Tibial artery (tissue), 4 donors: ENCODE results near the gene GIT1.

ENCODE experiments used
- DNase-seq, 2 donors: peaks; one replicate each; pipeline ENCODE4 v3.0.0-alpha.2; 2019
- H3K27ac ChIP-seq, 2 donors: fragments of 200-600 bp; sonication (generic) in 1 of 2; 1 replicate in 1 of 2; 2 replicates in 1 of 2; pipeline ENCODE4 v1.5.1; 2018 to 2019; ENCODE audit warnings: mild to moderate bottlenecking in 1 of 2
- H3K27me3 ChIP-seq, 2 donors: fragments of 200-600 bp; sonication (generic) in 1 of 2; one replicate each; pipeline versions ENCODE4 v1.5.1 to v1.6.0; 2016 to 2019
- H3K36me3 ChIP-seq, 3 donors: fragments of 200-600 bp; sonication (generic) in 2 of 3; one replicate each; pipeline ENCODE4 v1.5.1; 2016 to 2019; ENCODE audit warnings: mild to moderate bottlenecking in 2 of 3
- H3K4me1 ChIP-seq, 4 donors: fragments of 200-600 bp; sonication (generic) in 2 of 4; 1 replicate in 3 of 4; 2 replicates in 1 of 4; pipeline ENCODE4 v1.5.1; 2016 to 2019
- H3K4me3 ChIP-seq, 2 donors: fragments of 200-600 bp; sonication (generic) in 1 of 2; 1 replicate in 1 of 2; 2 replicates in 1 of 2; pipeline ENCODE4 v1.5.1; 2018 to 2019; ENCODE audit warnings: mild to moderate bottlenecking in 2 of 2
- H3K9me3 ChIP-seq, 3 donors: fragments of 200-600 bp; sonication (generic) in 1 of 3; one replicate each; pipeline ENCODE4 v1.5.1; 2016 to 2019
- CTCF ChIP-seq, 2 experiments: fragments of 200-600 bp in 1 of 2; fragments of 450-650 bp in 1 of 2; IDR thresholded peaks; one replicate each; pipeline ENCODE4 v1.5.1; 2017 to 2019; ENCODE audit warnings: antibody characterized with exemption in 2 of 2, mild to moderate bottlenecking in 1 of 2, moderate library complexity in 1 of 2
- intact Hi-C: fragments of 100-400 bp; cut with DNase I; formaldehyde crosslinking; loops from one replicate; pipeline ENCODE4 v1.15.0; 2023; ENCODE audit warnings: low total_unique reads

The GIT1 gene

DNA sequence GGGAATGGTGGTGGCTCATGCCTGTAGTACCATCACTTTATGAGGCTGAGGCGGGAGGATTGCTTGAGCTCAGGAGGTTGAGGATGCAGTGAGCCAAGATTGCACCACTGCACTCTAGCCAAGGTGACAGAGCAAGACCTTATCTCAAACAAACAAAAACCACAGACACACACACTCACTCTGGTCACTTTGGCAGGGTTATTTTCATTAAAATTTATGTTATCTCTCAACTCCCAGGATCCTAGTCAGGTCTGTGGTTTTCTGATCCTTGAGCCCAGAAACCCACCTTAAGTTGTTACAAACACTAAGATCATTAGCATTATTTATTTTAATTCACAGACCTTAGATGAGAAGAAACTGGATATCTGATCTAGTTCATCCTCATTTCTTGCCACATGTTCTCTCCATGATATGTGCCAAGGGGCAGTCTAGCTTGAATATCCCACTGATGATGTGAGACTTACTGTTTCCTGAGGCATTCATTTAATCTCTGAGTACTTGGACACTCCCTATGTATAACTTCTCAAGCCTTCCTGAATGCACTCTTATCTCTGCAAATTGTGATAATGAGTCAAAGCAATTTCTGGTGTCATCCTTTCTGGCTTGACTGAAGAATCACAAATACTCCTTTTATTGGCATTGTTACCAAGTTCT lies 32.2 kb downstream of the GIT1 start:
- H3K36me3 ChIP-seq = peaks cover 0 to 11% (median 0%) of the 10 kb centered on the region in 3 donors
- no peaks in the 10 kb centered on the region for H3K27me3 ChIP-seq
- H3K4me1 ChIP-seq = no peaks in the 10 kb centered on the region
- no peak overlapping the region for H3K4me3 ChIP-seq
- no peak for TF ChIP-seq CTCF (IDR thresholded peaks at IDR 0.05)
- no peak for DNase-seq
- H3K9me3 ChIP-seq = no peaks in the 10 kb centered on the region
- H3K27ac ChIP-seq = no peak overlapping the region
- intact Hi-C loops = no loop called here

DNA sequence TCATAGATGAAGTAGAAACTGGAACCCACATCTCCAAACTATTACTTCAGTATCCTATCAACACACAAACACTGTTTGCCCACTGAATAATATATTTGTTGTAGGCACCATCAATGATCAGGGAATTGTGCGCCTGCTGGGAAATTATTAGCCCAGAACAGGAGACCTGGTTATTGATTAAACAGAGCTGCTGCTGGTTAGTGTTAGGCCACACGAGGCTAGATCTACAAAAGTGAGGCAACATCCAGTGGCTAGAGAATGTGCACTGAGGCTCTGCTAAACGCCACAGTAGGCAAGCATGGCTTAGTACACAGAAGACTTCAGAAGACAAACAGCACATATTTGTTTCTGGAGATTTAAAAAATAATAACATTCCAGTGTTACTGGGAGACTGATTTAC lies 33.6 kb downstream of the GIT1 start:
- intact Hi-C loops = no loop called here
- no peak overlapping the region for H3K27ac ChIP-seq
- H3K9me3 ChIP-seq = no peaks in the 10 kb centered on the region
- no peaks in the 10 kb centered on the region for H3K27me3 ChIP-seq
- TF ChIP-seq CTCF (IDR thresholded peaks at IDR 0.05) = no peak
- H3K4me3 ChIP-seq = no peak overlapping the region
- H3K36me3 ChIP-seq = no peaks in the 10 kb centered on the region
- DNase-seq = no peak
- H3K4me1 ChIP-seq = no peaks in the 10 kb centered on the region

DNA sequence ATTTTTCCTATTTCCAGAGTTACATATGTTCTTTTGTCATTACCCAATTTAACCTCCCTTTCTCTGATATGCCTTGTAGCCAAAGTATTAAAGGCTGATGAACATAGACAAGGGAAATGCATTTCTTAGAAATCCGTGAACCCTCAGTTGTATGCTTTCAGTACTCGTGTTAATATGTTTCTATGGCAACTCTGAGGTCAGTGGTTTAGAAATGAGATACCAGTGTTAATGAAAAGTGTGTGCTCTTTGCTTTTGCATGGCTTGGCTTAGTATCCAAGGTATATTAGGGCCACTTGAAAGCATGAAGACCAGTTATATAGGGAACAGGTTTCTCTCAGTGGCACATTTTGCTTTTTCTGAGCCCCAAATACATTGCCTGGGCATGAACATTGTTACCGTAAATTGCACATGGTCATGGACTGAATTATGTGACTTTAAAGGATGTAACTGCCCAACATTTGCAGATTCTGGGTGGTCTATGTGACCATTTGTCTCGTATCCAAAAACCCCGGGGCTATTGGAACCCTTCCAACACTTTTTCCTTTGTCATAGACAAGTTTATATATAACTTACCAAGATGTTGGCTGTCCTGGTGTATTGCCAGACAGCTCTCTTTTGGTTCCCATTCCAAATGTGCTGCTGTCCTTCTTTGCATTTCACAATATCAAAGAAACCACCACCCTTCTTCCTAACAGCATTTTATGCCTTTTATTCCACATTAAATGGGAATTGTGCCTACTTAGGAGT lies 40.1 kb downstream of the GIT1 start:
- TF ChIP-seq CTCF (IDR thresholded peaks at IDR 0.05) = no peak
- H3K9me3 ChIP-seq = no peaks in the 10 kb centered on the region
- H3K4me1 ChIP-seq = no peaks in the 10 kb centered on the region
- intact Hi-C loops = no loop called here
- DNase-seq = no peak
- no peak overlapping the region for H3K4me3 ChIP-seq
- peaks cover 0 to 10% (median under 1%) of the 10 kb centered on the region in 3 donors for H3K36me3 ChIP-seq
- no peak overlapping the region for H3K27ac ChIP-seq
- H3K27me3 ChIP-seq = no peaks in the 10 kb centered on the region

- no peaks in the 10 kb centered on the region for H3K9me3 ChIP-seq
- no peaks in the 10 kb centered on the region for H3K27me3 ChIP-seq
- DNase-seq = no peak
- intact Hi-C loops = no loop called here
- H3K4me1 ChIP-seq = no peaks in the 10 kb centered on the region
- TF ChIP-seq CTCF (IDR thresholded peaks at IDR 0.05) = no peak
- H3K27ac ChIP-seq = no peak overlapping the region
- H3K4me3 ChIP-seq = no peak overlapping the region
- H3K36me3 ChIP-seq = peaks cover 14 to 34% (median 26%) of the 10 kb centered on the region in 3 donors
These were observed 42.6 kb downstream of the GIT1 start for GRCh38 chr17:29546830-29547229.

DNA sequence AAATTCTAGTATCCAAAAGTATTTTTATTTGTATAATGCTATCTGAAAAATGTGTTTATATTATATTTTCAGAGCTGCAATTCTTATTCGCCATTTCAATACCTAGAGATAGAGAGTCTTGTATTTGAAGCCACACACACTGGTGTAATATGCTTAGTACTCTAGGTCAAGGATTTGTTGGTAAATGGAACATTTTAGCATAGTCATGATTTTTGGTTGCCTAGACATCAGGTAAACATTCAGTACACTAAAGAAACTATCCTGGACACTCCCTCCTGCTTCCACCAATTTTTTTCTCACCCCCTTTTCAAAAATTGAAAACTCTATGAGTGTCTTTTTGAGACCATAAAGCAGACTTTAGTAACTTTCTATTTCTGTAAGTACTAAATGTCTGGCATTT lies 43.4 kb downstream of the GIT1 start:
- Histone ChIP-seq H3K4me1 (no peaks in the 10 kb centered on the region), H3K27ac (no peak overlapping the region), H3K4me3 (no peak overlapping the region), H3K36me3 (peaks cover 17 to 41% (median 27%) of the 10 kb centered on the region in 3 donors), H3K27me3 (no peaks in the 10 kb centered on the region), H3K9me3 (no peaks in the 10 kb centered on the region)
- DNase-seq = no peak
- TF ChIP-seq CTCF (IDR thresholded peaks at IDR 0.05) = no peak
- intact Hi-C loops = no loop called here
